SH-SY5Y (cell line): ENCODE data around the gene HOXB4.

Source experiments
- GATA2 ChIP-seq: IDR thresholded peaks from 2 replicates; pipeline ENCODE4 v1.6.1; 2011; ENCODE audit warnings: mild to moderate bottlenecking, low read depth, low read length
- GATA3 ChIP-seq: IDR thresholded peaks from 2 replicates; pipeline ENCODE4 v1.6.1; 2011; ENCODE audit warnings: low read depth, mild to moderate bottlenecking, low read length, moderate library complexity

HOXB4 gene

GRCh38 chr17:48618256-48618896 lies 40.2 kb upstream of the HOXB4 start:
- TF ChIP-seq GATA2 (no peak), GATA3 (no peak)

- no peak for TF ChIP-seq GATA2
- no peak for TF ChIP-seq GATA3
Observed at GRCh38 chr17:48617471-48618255, 39.5 kb upstream of the HOXB4 start.

GRCh38 chr17:48616717-48617470 lies 38.7 kb upstream of the HOXB4 start:
- TF ChIP-seq GATA3 = no peak
- TF ChIP-seq GATA2 = no peak

- TF ChIP-seq GATA3 = no peak
- TF ChIP-seq GATA2 = no peak
Observed at GRCh38 chr17:48615963-48616716, 38.0 kb upstream of the HOXB4 start.

GRCh38 chr17:48615047-48615962 lies 37.2 kb upstream of the HOXB4 start, which contains the start of gene HOXB8:
TSS of gene HOXB8 (minus strand) at chr17:48615292. CDS start at chr17:48614704, 588 bp downstream.
- TF ChIP-seq GATA2 = no peak
- no peak for TF ChIP-seq GATA3

- TF ChIP-seq GATA2 = no peak
- TF ChIP-seq GATA3 = no peak
Observed at GRCh38 chr17:48613862-48614694, 35.9 kb upstream of the HOXB4 start.

- TF ChIP-seq GATA2 (no peak), GATA3 (no peak)
Observed at GRCh38 chr17:48612854-48613691, 34.9 kb upstream of the HOXB4 start.

- no peak for TF ChIP-seq GATA2
- no peak for TF ChIP-seq GATA3
Observed at GRCh38 chr17:48612456-48612853, 34.3 kb upstream of the HOXB4 start.

GRCh38 chr17:48611681-48612455 lies 33.7 kb upstream of the HOXB4 start:
- TF ChIP-seq GATA3 (no peak), GATA2 (no peak)

- TF ChIP-seq GATA3 (no peak), GATA2 (no peak)
Observed at GRCh38 chr17:48611213-48611612, 33.1 kb upstream of the HOXB4 start.
